GM12878 (cell line): ENCODE results near the gene MFN1. TPM values are rescaled to one million over a fixed set of nuclear protein-coding genes. Genes with fewer than 3 reads are reported as not detected.

Experiments used
- ATAC-seq: fragments of 200-7000 bp; cut with Tn5 transposase; 3 replicates; pipeline ENCODE4 v1.9.1; 2020; ENCODE audit warnings: mild to moderate bottlenecking, moderate library complexity
- BruUV-seq: library from RNA; stranded (reverse); fragments of 400-500 nt; replicated peaks from 2 replicates; lab custom pipeline; 2021; lab: Mats Ljungman, UMichigan
- CTCF ChIA-PET: fragments of 300-600 bp; sonication (Branson Sonifier 250); formaldehyde crosslinking; extraction: SDS; loops from one replicate; lab custom pipeline; 2021; ENCODE audit warnings: inconsistent platforms; lab: Yijun Ruan, JAX
- POLR2A ChIA-PET: fragments of 350-600 bp; formaldehyde crosslinking; extraction: SDS; loops from one replicate; lab custom pipeline; 2021; ENCODE audit warnings: inconsistent platforms; lab: Charles Lee
- RAD21 ChIA-PET: fragments of 300-600 bp; sonication (Branson Sonifier 250); formaldehyde crosslinking; loops from one replicate; lab custom pipeline; 2023; ENCODE audit warnings: antibody characterized with exemption; ENCODE audit not compliant: unreplicated experiment; lab: Charles Lee
- SMC1A ChIA-PET: fragments of 300-600 bp; sonication (Branson Sonifier 250); formaldehyde crosslinking; loops from one replicate; lab custom pipeline; 2023; ENCODE audit not compliant: unreplicated experiment, uncharacterized antibody; lab: Charles Lee
- DNase-seq: peaks from one replicate; pipeline ENCODE4 v3.0.0-alpha.2; 2011; ENCODE audit warnings: low read depth, low spot score
- FAIRE-seq: peaks from 3 replicates; lab custom pipeline; 2011; peaks lifted over from hg19 to GRCh38; lab: Jason Lieb, UNC
- H2AFZ ChIP-seq: 2 replicates; pipeline ENCODE4 v1.6.0; 2011; ENCODE audit warnings: low read depth, low read length, control low read depth; ENCODE audit not compliant: control insufficient read depth
- H3K27ac ChIP-seq: 2 replicates; pipeline ENCODE4 v1.5.1; 2011; ENCODE audit warnings: control low read depth; ENCODE audit not compliant: control insufficient read depth, insufficient read depth
- H3K27me3 ChIP-seq, 2 experiments: replicated peaks in 1 of 2; 2 replicates each; pipeline versions ENCODE4 v1.6.0 to v1.6.1; 2011; ENCODE audit warnings: low read length in 1 of 2; ENCODE audit not compliant: control insufficient read depth in 2 of 2, insufficient read depth in 2 of 2
- H3K36me3 ChIP-seq, 2 experiments: 2 replicates each; pipeline ENCODE4 v1.5.1; 2011; ENCODE audit warnings: low read length in 1 of 2; ENCODE audit not compliant: control insufficient read depth in 2 of 2, insufficient read depth in 2 of 2
- H3K4me1 ChIP-seq: 2 replicates; pipeline ENCODE4 v1.6.1; 2011; ENCODE audit warnings: mild to moderate bottlenecking, low read length, moderate library complexity, mixed read lengths; ENCODE audit not compliant: control insufficient read depth, insufficient read depth
- H3K4me2 ChIP-seq: 2 replicates; pipeline ENCODE4 v1.6.0; 2011; ENCODE audit warnings: control low read depth; ENCODE audit not compliant: control insufficient read depth, insufficient read depth
- H3K4me3 ChIP-seq: fragments of 200-600 bp; sonication (generic); 2 replicates; pipeline ENCODE4 v1.5.1; 2016
- H3K79me2 ChIP-seq: 2 replicates; pipeline ENCODE4 v1.6.0; 2011; ENCODE audit warnings: low read length; ENCODE audit not compliant: control insufficient read depth, insufficient read depth
- H3K9ac ChIP-seq: 2 replicates; pipeline ENCODE4 v1.8.0; 2011; ENCODE audit warnings: low read length, control low read depth, mixed read lengths; ENCODE audit not compliant: control insufficient read depth, insufficient read depth
- H3K9me3 ChIP-seq: replicated peaks from 3 replicates; pipeline ENCODE4 v1.5.1; 2011; ENCODE audit warnings: mild to moderate bottlenecking, low read length; ENCODE audit not compliant: control insufficient read depth, insufficient read depth
- H4K20me1 ChIP-seq: 2 replicates; pipeline ENCODE4 v1.6.0; 2011; ENCODE audit not compliant: control insufficient read depth, insufficient read depth
- ATF7 ChIP-seq: fragments of 450-650 bp; IDR thresholded peaks from 2 replicates; pipeline ENCODE4 v1.6.1; 2016; ENCODE audit warnings: low read depth, mild to moderate bottlenecking
- BCLAF1 ChIP-seq: fragments of 450-650 bp; IDR thresholded peaks from 2 replicates; pipeline ENCODE4 v1.6.1; 2017; ENCODE audit warnings: antibody characterized with exemption, mild to moderate bottlenecking, moderate library complexity
- CBFB ChIP-seq: IDR thresholded peaks from 2 replicates; pipeline ENCODE4 v1.6.1; 2016; ENCODE audit warnings: antibody characterized with exemption, low read depth
- ETV6 ChIP-seq, 2 experiments: fragments of 450-650 bp in 1 of 2; IDR thresholded peaks in 1 of 2; conservative IDR thresholded peaks in 1 of 2; 2 replicates each; pipeline ENCODE4 v1.6.1; 2014; ENCODE audit warnings: antibody characterized with exemption in 1 of 2, borderline replicate concordance in 1 of 2, low read depth in 1 of 2, mild to moderate bottlenecking in 1 of 2, moderate library complexity in 1 of 2
- GABPA ChIP-seq: IDR thresholded peaks from 2 replicates; pipeline ENCODE4 v1.6.1; 2014; ENCODE audit warnings: antibody characterized with exemption, low read depth, mild to moderate bottlenecking, inconsistent platforms
- HSF1 ChIP-seq: fragments of 150-350 bp; IDR thresholded peaks from 2 replicates; pipeline ENCODE4 v1.6.1; 2014; ENCODE audit warnings: mild to moderate bottlenecking, low read depth, low read length
- IRF3 ChIP-seq: fragments of 450-650 bp; IDR thresholded peaks from 2 replicates; pipeline ENCODE4 v1.6.1; 2014; ENCODE audit warnings: mild to moderate bottlenecking
- IRF5 ChIP-seq: fragments of 450-650 bp; IDR thresholded peaks from 2 replicates; pipeline ENCODE4 v1.6.1; 2017; ENCODE audit warnings: borderline replicate concordance
- JUND ChIP-seq: IDR thresholded peaks from 2 replicates; pipeline ENCODE4 v1.6.1; 2012; ENCODE audit warnings: low read depth, mild to moderate bottlenecking, low read length, improper control_type of control experiment, moderate library complexity
- KAT2A ChIP-seq: conservative IDR thresholded peaks from 2 replicates; pipeline ENCODE4 v1.6.1; 2011; ENCODE audit warnings: low read depth, low read length; ENCODE audit not compliant: control insufficient read depth
- MAX ChIP-seq: IDR thresholded peaks from 2 replicates; pipeline ENCODE4 v1.6.1; 2012; ENCODE audit warnings: low read depth, low read length, improper control_type of control experiment
- SMARCA5 ChIP-seq: fragments of 450-650 bp; IDR thresholded peaks from 2 replicates; pipeline ENCODE4 v1.6.1; 2017; ENCODE audit warnings: mild to moderate bottlenecking
- ZNF207 ChIP-seq: fragments of 450-650 bp; IDR thresholded peaks from 2 replicates; pipeline ENCODE4 v1.6.1; 2014; ENCODE audit warnings: antibody characterized with exemption, mild to moderate bottlenecking, borderline replicate concordance
- WGBS: methylation state at CpG from one replicate; pipeline ENCODE4 v1.1.6; 2016; ENCODE audit warnings: low lambda C conversion rate; ENCODE audit not compliant: insufficient replicate concordance, insufficient coverage; ENCODE audit errors: missing lambda C conversion rate; 5-methylcytosine and 5-hydroxymethylcytosine counted together
- in situ Hi-C: fragments of 300-500 bp; cut with MboI; formaldehyde crosslinking; loops from 9 replicates; pipeline ENCODE4 v1.14.3; 2018; ENCODE audit warnings: mixed read lengths
- intact Hi-C: fragments of 100-400 bp; cut with micrococcal nuclease; formaldehyde crosslinking; loops from one replicate; pipeline ENCODE4 v1.14.2; 2022; ENCODE audit not compliant: unreplicated experiment
- polyA plus RNA-seq, 11 experiments: library from polyadenylated mRNA; depleted of rRNA in 4 of 11; unstranded in 6 of 11; stranded (reverse) in 5 of 11; fragments of >200 nt; fragmentation: Nextera tagmentation in 4 of 11; fragmentation: Illumina TruSeq in 1 of 11; extraction: Ambion mirVana in 4 of 11; extraction: Trizol in 1 of 11; gene quantifications; 1 replicate in 1 of 11; 2 replicates in 10 of 11; pipeline versions ENCODE4 v1.2.1 to v1.2.3, GENCODE V29; 2011 to 2016; ENCODE audit warnings: inconsistent platforms in 2 of 11, missing spikeins in 2 of 11, low read depth in 1 of 11
- total RNA-seq, 4 experiments: library from RNA; depleted of rRNA in 3 of 4; stranded (reverse); fragments of >200 nt in 3 of 4; fragmentation: Illumina TruSeq in 1 of 4; extraction: Trizol in 1 of 4; gene quantifications; 2 replicates each; pipeline versions ENCODE4 v1.2.1 to v1.2.3, GENCODE V29; 2013 to 2021
- TF ChIP-seq, protein P1 (sequence below): IDR thresholded peaks from 2 replicates; pipeline ENCODE4 v1.6.1; 2012; ENCODE audit warnings: low read depth, low read length, improper control_type of control experiment

The MFN1 gene
- total and polyA plus RNA-seq, 10 of the 15 experiments (the other 5 are each of a cell fraction or from before 2014, with no cell fraction given), result 14.4 to 120 (median 39.8) TPM

- no peak overlapping the region for H3K27ac ChIP-seq
- ChIA-PET POLR2A (interaction anchor here (0.9 kb wide), 1 partner anchor 26 kb away, joined by 3 read pairs; no protein-coding TSS in a partner anchor), CTCF (interaction anchor here (0.9 kb wide), 1 partner anchor 22 kb away, joined by 5 read pairs; no protein-coding TSS in a partner anchor), RAD21 (interaction anchor here (0.9 kb wide), 1 partner anchor 9 kb away, joined by 3 read pairs; no protein-coding TSS in a partner anchor), SMC1A (interaction anchor here (0.6 to 1.0 kb wide), 2 partner anchors 36 to 239 kb away, joined by 3 read pairs; no protein-coding TSS in a partner anchor)
- in situ Hi-C loops (no loop called here), intact Hi-C loops (no loop called here)
- H3K36me3 ChIP-seq, result no peaks in the 10 kb centered on the region
- H3K9ac ChIP-seq, result no peak overlapping the region
- no peaks in the 10 kb centered on the region for H3K79me2 ChIP-seq
- no peaks in the 10 kb centered on the region for H3K4me1 ChIP-seq
- no peaks in the 10 kb centered on the region for H3K27me3 ChIP-seq
- FAIRE-seq, result no peak
- no peak overlapping the region for H3K4me2 ChIP-seq
- no peak for ATAC-seq
- no peaks in the 10 kb centered on the region for H4K20me1 ChIP-seq
- no peak for DNase-seq
- 43% methylated on average over 5 of the region's 5 CpGs for WGBS
- H3K4me3 ChIP-seq, result no peak overlapping the region
- no peaks in the 10 kb centered on the region for H3K9me3 ChIP-seq
- no peak overlapping the region for H2AFZ ChIP-seq
- no TSS peak for BruUV-seq
- TF ChIP-seq ETV6 (conservative IDR thresholded peaks at IDR 0.05 in 1 of 2, IDR thresholded peaks at IDR 0.05 in 1 of 2; ENCODE audit: borderline replicate concordance in 1 of 2, low read depth in 1 of 2) (no peak), GABPA (no peak), JUND (no peak), ATF7 (no peak), BCLAF1 (no peak), SMARCA5 (no peak), IRF3 (no peak), MAX (no peak), HSF1 (no peak), IRF5 (no peak), CBFB (no peak), ZNF207 (no peak), KAT2A (no peak)
- TF ChIP-seq, protein P1, sequence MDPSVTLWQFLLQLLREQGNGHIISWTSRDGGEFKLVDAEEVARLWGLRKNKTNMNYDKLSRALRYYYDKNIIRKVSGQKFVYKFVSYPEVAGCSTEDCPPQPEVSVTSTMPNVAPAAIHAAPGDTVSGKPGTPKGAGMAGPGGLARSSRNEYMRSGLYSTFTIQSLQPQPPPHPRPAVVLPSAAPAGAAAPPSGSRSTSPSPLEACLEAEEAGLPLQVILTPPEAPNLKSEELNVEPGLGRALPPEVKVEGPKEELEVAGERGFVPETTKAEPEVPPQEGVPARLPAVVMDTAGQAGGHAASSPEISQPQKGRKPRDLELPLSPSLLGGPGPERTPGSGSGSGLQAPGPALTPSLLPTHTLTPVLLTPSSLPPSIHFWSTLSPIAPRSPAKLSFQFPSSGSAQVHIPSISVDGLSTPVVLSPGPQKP, result no peak
Measured at GRCh38 chr3:179297971-179298725, 49.4 kb upstream of the MFN1 start.
